ENCODE measurements around the gene NR3C2.

DNA sequence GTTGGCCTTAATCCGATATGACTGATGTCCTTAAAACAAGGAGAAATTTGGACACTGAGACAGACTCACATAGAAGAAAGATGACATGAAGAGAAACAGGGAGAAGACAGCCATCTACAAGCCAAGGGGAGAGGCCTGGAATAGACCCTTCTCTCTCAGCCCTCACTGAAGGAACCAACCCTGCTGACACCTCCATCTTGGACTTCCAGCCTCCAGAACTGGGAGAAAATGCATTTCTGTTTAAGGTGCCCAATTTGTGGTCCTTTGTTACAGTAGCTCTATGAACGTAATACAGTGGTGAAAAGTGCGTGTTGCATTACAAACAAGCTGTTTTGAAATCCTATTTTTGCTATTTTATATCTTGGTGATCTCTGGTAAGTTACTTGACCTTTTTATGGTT, 366.8 kb downstream of the NR3C2 start:
- no peak for TF ChIP-seq POLR2A (IDR thresholded peaks at IDR 0.05)
- TF ChIP-seq, protein P1, sequence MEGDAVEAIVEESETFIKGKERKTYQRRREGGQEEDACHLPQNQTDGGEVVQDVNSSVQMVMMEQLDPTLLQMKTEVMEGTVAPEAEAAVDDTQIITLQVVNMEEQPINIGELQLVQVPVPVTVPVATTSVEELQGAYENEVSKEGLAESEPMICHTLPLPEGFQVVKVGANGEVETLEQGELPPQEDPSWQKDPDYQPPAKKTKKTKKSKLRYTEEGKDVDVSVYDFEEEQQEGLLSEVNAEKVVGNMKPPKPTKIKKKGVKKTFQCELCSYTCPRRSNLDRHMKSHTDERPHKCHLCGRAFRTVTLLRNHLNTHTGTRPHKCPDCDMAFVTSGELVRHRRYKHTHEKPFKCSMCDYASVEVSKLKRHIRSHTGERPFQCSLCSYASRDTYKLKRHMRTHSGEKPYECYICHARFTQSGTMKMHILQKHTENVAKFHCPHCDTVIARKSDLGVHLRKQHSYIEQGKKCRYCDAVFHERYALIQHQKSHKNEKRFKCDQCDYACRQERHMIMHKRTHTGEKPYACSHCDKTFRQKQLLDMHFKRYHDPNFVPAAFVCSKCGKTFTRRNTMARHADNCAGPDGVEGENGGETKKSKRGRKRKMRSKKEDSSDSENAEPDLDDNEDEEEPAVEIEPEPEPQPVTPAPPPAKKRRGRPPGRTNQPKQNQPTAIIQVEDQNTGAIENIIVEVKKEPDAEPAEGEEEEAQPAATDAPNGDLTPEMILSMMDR (IDR thresholded peaks at IDR 0.05) = no peak

Measured in prostate gland (tissue), 2 donors.